Fibroblast of the aortic adventitia (primary cell): Measurements from ENCODE around the gene ODF2L. TPM values are rescaled to one million over a fixed set of nuclear protein-coding genes. Genes with fewer than 3 reads are reported as not detected.

Experiments used
- DNase-seq: peaks from one replicate; pipeline ENCODE4 v3.0.0-alpha.2; 2010; ENCODE audit warnings: low read depth
- H3K4me3 ChIP-seq: 2 replicates; pipeline ENCODE4 v1.5.1; 2011; ENCODE audit warnings: low read depth, mild to moderate bottlenecking, control low read depth, low read length, moderate library complexity
- total RNA-seq: library from RNA; depleted of rRNA; stranded (reverse); fragments of >200 nt; gene quantifications from 2 replicates; pipeline ENCODE4 v1.2.3, GENCODE V29; 2012; ENCODE audit warnings: low replicate concordance
- TF ChIP-seq, protein P1 (sequence below): IDR thresholded peaks from 2 replicates; pipeline ENCODE4 v1.5.1; 2011; ENCODE audit warnings: mild to moderate bottlenecking, low read length, control low read depth, inconsistent platforms; ENCODE audit not compliant: insufficient read depth

Gene ODF2L
- total RNA-seq, 1 donor = 65.9 TPM

DNA sequence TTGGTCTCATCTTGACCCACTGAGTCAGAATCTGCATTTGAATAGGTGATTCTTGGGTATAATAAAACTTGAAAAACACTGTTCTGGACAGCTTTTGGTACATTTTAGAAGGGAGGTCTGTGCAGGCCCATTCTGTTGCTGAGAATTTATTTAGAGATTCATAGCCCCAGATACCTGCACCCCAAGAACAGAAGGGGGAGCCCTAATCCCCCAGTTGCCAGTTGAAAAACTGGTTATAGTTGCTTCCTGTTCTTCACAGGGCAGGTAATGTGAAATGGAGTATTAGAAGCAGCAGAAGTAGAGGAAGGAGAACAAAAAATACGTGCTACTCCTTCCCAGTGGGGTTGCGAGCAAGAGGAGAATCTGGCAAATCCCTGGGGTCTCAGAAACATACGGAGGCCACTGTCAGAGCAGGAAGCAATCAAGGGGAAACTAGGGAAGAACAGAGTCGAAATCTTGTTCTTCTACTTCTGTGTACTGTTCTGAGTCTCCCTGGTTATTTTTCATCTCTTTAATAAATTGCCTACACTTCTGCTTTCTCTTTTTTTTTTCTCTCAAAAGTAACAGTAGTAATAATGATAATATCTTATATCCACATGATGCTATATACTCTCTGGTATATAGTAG lies 23.3 kb upstream of the ODF2L start:
- peak; percentile 62 for DNase-seq
- TF ChIP-seq, protein P1, sequence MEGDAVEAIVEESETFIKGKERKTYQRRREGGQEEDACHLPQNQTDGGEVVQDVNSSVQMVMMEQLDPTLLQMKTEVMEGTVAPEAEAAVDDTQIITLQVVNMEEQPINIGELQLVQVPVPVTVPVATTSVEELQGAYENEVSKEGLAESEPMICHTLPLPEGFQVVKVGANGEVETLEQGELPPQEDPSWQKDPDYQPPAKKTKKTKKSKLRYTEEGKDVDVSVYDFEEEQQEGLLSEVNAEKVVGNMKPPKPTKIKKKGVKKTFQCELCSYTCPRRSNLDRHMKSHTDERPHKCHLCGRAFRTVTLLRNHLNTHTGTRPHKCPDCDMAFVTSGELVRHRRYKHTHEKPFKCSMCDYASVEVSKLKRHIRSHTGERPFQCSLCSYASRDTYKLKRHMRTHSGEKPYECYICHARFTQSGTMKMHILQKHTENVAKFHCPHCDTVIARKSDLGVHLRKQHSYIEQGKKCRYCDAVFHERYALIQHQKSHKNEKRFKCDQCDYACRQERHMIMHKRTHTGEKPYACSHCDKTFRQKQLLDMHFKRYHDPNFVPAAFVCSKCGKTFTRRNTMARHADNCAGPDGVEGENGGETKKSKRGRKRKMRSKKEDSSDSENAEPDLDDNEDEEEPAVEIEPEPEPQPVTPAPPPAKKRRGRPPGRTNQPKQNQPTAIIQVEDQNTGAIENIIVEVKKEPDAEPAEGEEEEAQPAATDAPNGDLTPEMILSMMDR = peak; percentile 66

DNA sequence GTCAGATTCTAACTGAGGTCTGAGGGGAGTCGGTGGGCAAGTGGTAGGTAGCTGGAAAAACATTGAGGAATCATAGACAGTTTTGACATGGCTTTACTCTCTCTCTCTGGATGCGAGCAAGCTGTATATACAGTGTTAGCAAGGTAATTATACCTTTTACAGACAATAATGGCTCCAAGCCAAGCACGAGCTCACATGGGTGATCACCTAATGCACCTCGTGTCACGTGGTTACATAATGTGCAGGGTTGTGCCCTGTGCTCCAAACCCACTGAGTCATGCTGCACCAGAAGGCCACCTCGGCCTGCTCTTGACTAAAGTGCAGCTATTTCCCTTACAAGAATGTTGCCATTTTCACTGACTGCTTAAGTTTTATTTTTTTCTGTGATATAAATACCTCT lies 20.2 kb upstream of the ODF2L start:
- TF ChIP-seq, protein P1 = no peak
- H3K4me3 ChIP-seq = no peak overlapping the region
- DNase-seq = no peak

More for the DNA sequence above, 23.3 kb upstream of the ODF2L start:
- H3K4me3 ChIP-seq = no peak overlapping the region

DNA sequence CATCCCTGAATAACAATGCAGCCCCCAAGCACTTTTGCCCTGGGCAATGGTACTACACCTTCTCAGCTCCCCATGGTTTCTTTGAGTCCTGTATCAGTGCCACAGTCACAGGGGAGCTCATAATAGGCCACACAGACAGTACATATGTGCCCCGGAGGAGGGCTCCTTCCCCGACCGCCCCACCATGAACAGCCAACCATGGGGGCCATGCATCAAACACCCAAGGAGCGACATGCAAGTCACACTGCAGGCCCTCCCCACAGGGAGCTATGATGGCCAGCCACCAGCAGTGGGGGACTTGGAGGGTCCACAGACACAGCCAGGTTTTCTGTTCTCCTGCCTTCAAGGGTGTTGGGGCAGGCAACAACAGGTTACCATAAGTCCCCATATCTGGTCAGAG lies 14.8 kb upstream of the ODF2L start:
- TF ChIP-seq, protein P1 = no peak
- no peak overlapping the region for H3K4me3 ChIP-seq
- no peak for DNase-seq

DNA sequence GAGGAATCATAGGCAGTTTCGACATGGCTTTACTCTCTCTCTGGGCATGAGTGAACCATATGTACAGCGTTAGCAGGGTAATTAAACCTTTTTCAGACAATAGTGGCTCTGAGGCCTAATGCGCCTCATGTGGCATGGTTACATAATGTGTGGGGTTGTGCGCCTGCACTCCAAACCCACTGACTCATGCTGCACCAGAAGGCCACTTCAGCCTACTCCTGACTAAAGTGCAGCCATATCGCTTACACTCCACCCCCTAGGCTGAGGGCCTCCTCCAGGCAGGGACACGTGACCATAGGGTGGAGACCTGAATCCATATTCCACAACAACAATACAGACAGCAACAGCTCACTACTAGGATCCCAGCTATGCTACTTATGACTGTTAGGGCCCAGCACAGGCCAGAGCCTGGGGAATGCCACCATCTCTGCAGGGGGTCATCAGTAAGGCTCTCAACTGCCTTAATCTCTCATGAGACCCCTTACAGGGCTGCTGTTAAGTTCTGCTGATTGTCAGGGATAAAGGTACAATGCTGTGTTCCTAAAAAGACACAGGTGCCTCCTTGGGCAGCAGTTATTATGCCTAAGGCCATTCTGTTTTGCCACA lies 13.4 kb upstream of the ODF2L start:
- no peak for DNase-seq
- no peak overlapping the region for H3K4me3 ChIP-seq
- TF ChIP-seq, protein P1 = no peak

DNA sequence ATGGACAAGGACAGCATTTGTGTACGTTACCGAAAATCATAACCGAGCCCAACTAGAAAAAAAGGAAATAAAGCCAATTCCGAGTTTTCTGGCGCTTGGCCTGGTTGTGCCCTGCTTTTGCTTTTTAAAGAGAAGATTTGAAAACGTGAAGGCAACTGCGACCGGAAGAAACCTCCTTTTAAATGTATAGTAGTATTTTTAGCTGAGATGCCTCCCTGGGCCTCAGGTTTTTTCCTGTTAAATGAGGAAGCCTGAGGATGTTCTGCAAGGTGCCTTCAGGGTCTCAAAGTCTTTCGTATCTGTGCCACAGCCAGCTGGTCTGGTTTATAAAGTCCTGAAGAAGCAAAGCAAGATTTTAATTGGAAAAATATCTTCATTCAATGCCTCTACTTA lies 371 bp upstream of the ODF2L start:
- H3K4me3 ChIP-seq = peak overlapping the region; percentile 97
- TF ChIP-seq, protein P1 = no peak

DNA sequence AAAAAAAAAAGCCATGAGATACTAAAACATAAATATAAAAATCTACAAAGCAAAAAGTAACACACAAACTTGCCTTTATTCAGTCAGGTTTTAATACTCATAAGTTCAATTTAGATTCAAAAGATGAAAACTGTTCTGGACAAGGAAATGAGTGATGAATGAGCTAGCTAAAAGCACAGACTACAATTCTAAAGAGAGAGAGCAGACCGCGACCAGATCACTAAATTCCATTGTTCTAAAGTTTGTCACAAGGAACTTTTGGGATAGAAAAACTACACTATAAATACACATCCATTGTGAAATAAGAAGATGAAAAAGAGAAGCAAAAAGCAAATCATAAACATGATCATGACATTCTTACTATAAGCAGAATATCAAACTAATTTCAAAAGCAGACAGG lies 1.7 kb downstream of the ODF2L start:
- TF ChIP-seq, protein P1 = no peak
- peak; percentile 51 for DNase-seq
- H3K4me3 ChIP-seq = peak overlapping the region; percentile 19

More for the DNA sequence above, 371 bp upstream of the ODF2L start:
- DNase-seq = no peak
